ENCODE measurements around the gene GRB2.

- TF ChIP-seq CTCF (conservative IDR thresholded peaks at IDR 0.05 in 1 of 2, IDR thresholded peaks at IDR 0.05 in 1 of 2; ENCODE audit: extremely low read depth in 1 of 2, insufficient read depth in 1 of 2, low read depth in 1 of 2, low read length in 2 of 2) (no peak), EZH2 (IDR thresholded peaks at IDR 0.05; ENCODE audit: borderline replicate concordance, low read length) (no peak)
Observed at GRCh38 chr17:75417054-75417580, 11.6 kb upstream of the GRB2 start.
